Smooth muscle cell (in vitro differentiated cells): Measurements from ENCODE around the gene GATB. TPM values are rescaled to one million over a fixed set of nuclear protein-coding genes. Genes with fewer than 3 reads are reported as not detected.

Experiments used
- DNase-seq: peaks from one replicate; lab custom pipeline; 2025; ENCODE audit not compliant: unreplicated experiment; lab: John Stamatoyannopoulos, UW
- H2AFZ ChIP-seq: fragments of 200-600 bp; sonication (generic); 2 replicates; pipeline ENCODE4 v1.6.0; 2016; ENCODE audit warnings: antibody characterized with exemption, low read depth, mild to moderate bottlenecking
- H3F3A ChIP-seq: fragments of 200-600 bp; sonication (generic); 2 replicates; pipeline ENCODE4 v1.6.0; 2017; ENCODE audit warnings: antibody characterized with exemption, low read depth
- H3K27ac ChIP-seq: fragments of 200-600 bp; sonication (generic); 2 replicates; pipeline ENCODE4 v1.5.1; 2016; ENCODE audit warnings: low read depth, mild to moderate bottlenecking
- H3K27me3 ChIP-seq: fragments of 200-600 bp; sonication (generic); 2 replicates; pipeline ENCODE4 v1.6.1; 2016; ENCODE audit warnings: low read depth, mild to moderate bottlenecking
- H3K36me3 ChIP-seq: fragments of 200-600 bp; sonication (generic); 2 replicates; pipeline ENCODE4 v1.5.1; 2016; ENCODE audit warnings: low read depth
- H3K4me1 ChIP-seq: fragments of 200-600 bp; sonication (generic); 2 replicates; pipeline ENCODE4 v1.5.1; 2016; ENCODE audit warnings: low read depth
- H3K4me2 ChIP-seq: fragments of 200-600 bp; sonication (generic); 2 replicates; pipeline ENCODE4 v1.6.0; 2016; ENCODE audit warnings: mild to moderate bottlenecking
- H3K4me3 ChIP-seq: fragments of 200-600 bp; sonication (generic); 2 replicates; pipeline ENCODE4 v1.5.1; 2016; ENCODE audit warnings: mild to moderate bottlenecking
- H3K79me2 ChIP-seq: fragments of 200-600 bp; sonication (generic); 2 replicates; pipeline ENCODE4 v1.6.0; 2016; ENCODE audit warnings: low read depth, mild to moderate bottlenecking
- H3K9ac ChIP-seq: fragments of 200-600 bp; sonication (generic); 2 replicates; pipeline ENCODE4 v1.6.0; 2016; ENCODE audit warnings: low read depth
- H3K9me3 ChIP-seq: fragments of 200-600 bp; sonication (generic); replicated peaks from 2 replicates; pipeline ENCODE4 v1.5.1; 2016; ENCODE audit warnings: low read depth
- H4K20me1 ChIP-seq: fragments of 200-600 bp; sonication (generic); 2 replicates; pipeline ENCODE4 v1.6.0; 2016; ENCODE audit warnings: low read depth
- CTCF ChIP-seq: fragments of 200-600 bp; sonication (generic); IDR thresholded peaks from 2 replicates; pipeline ENCODE4 v1.5.1; 2017; ENCODE audit warnings: borderline replicate concordance, mild to moderate bottlenecking, antibody characterized with exemption; ENCODE audit not compliant: insufficient read depth, poor library complexity, severe bottlenecking
- WGBS: methylation state at CpG from one replicate; pipeline ENCODE4 v1.1.7; 2016; ENCODE audit warnings: low lambda C conversion rate; 5-methylcytosine and 5-hydroxymethylcytosine counted together
- polyA plus RNA-seq: library from polyadenylated mRNA; unstranded; fragments of >200 nt; fragmentation: Nextera tagmentation; extraction: Ambion mirVana; gene quantifications from 2 replicates; pipeline ENCODE4 v1.2.1, GENCODE V29; 2016
- total RNA-seq: library from RNA; depleted of rRNA; stranded (reverse); fragments of >200 nt; gene quantifications from 2 replicates; pipeline ENCODE4 v1.2.3, GENCODE V29; 2014

GATB gene
- total and polyA plus RNA-seq, 2 experiments from 2014 or later = 15.7 to 17.6 TPM

GRCh38 chr4:151808542-151808941 lies 47.7 kb upstream of the GATB start:
- WGBS = 99% methylated on average over 4 of the region's 4 CpGs
- no peaks in the 10 kb centered on the region for H3K36me3 ChIP-seq
- H3K4me2 ChIP-seq = no peak overlapping the region
- no peaks in the 10 kb centered on the region for H3K79me2 ChIP-seq
- no peaks in the 10 kb centered on the region for H4K20me1 ChIP-seq
- no peak overlapping the region for H2AFZ ChIP-seq
- H3F3A ChIP-seq = peaks cover 4% of the 10 kb centered on the region
- H3K9ac ChIP-seq = no peak overlapping the region
- DNase-seq = no peak
- no peak for TF ChIP-seq CTCF
- H3K9me3 ChIP-seq = no peaks in the 10 kb centered on the region
- no peaks in the 10 kb centered on the region for H3K4me1 ChIP-seq
- H3K4me3 ChIP-seq = no peak overlapping the region
- no peak overlapping the region for H3K27ac ChIP-seq
- no peaks in the 10 kb centered on the region for H3K27me3 ChIP-seq

DNA sequence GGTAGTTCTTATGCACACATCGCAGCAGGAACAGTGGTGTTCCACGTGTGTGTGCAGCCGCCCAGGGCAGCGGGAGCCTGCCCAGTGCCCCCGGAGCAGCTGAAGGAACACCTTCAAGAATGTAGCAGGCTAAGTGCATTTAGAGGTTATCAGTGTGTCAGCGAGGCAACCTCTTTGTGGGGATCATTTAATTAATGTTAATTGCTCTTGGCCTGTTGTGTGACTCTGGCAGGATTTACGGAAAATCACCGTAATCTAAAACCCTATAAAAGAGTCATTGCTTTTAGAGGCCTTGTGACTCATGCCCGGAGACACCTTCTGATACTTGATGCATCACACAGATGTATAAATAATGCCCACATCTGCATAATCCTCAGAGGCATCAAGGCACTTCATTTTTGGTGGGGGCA lies 47.3 kb upstream of the GATB start:
- no peak for TF ChIP-seq CTCF
- H3K9ac ChIP-seq = no peak overlapping the region
- peaks cover 4% of the 10 kb centered on the region for H3F3A ChIP-seq
- no peaks in the 10 kb centered on the region for H3K27me3 ChIP-seq
- H2AFZ ChIP-seq = no peak overlapping the region
- no peak for DNase-seq
- no peaks in the 10 kb centered on the region for H4K20me1 ChIP-seq
- H3K4me2 ChIP-seq = no peak overlapping the region
- no peaks in the 10 kb centered on the region for H3K79me2 ChIP-seq
- 64% methylated on average over 9 of the region's 9 CpGs for WGBS
- H3K9me3 ChIP-seq = no peaks in the 10 kb centered on the region
- no peaks in the 10 kb centered on the region for H3K36me3 ChIP-seq
- no peak overlapping the region for H3K27ac ChIP-seq
- H3K4me3 ChIP-seq = no peak overlapping the region
- no peaks in the 10 kb centered on the region for H3K4me1 ChIP-seq

GRCh38 chr4:151807220-151807619 lies 46.4 kb upstream of the GATB start:
- Histone ChIP-seq H2AFZ (peak overlapping the region; percentile 74), H3K27ac (peak overlapping the region; percentile 62), H3K4me3 (no peak overlapping the region), H3K4me2 (peak overlapping the region; percentile 34), H3K27me3 (no peaks in the 10 kb centered on the region), H4K20me1 (no peaks in the 10 kb centered on the region), H3K9ac (no peak overlapping the region), H3K36me3 (no peaks in the 10 kb centered on the region), H3K9me3 (no peaks in the 10 kb centered on the region), H3K79me2 (no peaks in the 10 kb centered on the region), H3K4me1 (no peaks in the 10 kb centered on the region), H3F3A (peaks cover 4% of the 10 kb centered on the region)
- TF ChIP-seq CTCF = no peak
- 83% methylated on average over 7 of the region's 7 CpGs for WGBS
- DNase-seq = no peak

GRCh38 chr4:151806511-151806927 lies 45.7 kb upstream of the GATB start:
- H3K27me3 ChIP-seq = no peaks in the 10 kb centered on the region
- peak overlapping the region; percentile 62 for H3K27ac ChIP-seq
- H3K4me2 ChIP-seq = peak overlapping the region; percentile 34
- no peak for DNase-seq
- no peaks in the 10 kb centered on the region for H3K4me1 ChIP-seq
- no peaks in the 10 kb centered on the region for H3K79me2 ChIP-seq
- H3K9ac ChIP-seq = no peak overlapping the region
- H2AFZ ChIP-seq = peak overlapping the region; percentile 74
- H4K20me1 ChIP-seq = no peaks in the 10 kb centered on the region
- WGBS = 7% methylated on average over 6 of the region's 6 CpGs
- H3K36me3 ChIP-seq = no peaks in the 10 kb centered on the region
- H3K4me3 ChIP-seq = no peak overlapping the region
- no peak for TF ChIP-seq CTCF
- peaks cover 4% of the 10 kb centered on the region for H3F3A ChIP-seq
- no peaks in the 10 kb centered on the region for H3K9me3 ChIP-seq
